ENCODE data around the gene MRGPRD. TPM values are rescaled to one million over a fixed set of nuclear protein-coding genes. Genes with fewer than 3 reads are reported as not detected.

The MRGPRD gene
- total and polyA plus RNA-seq, 2 of the 8 experiments (the other 6 are each of a cell fraction or from before 2014, with no cell fraction given) = not detected

- no peak for FAIRE-seq
- H3K4me3 ChIP-seq (ENCODE audit: extremely low read depth in 1 of 4, insufficient read depth in 2 of 4, low read depth in 3 of 4, low read length in 4 of 4) = no peak overlapping the region
- H2BK20ac ChIP-seq (ENCODE audit: low read length) = no peak overlapping the region
- H2BK12ac ChIP-seq (ENCODE audit: low read depth, low read length) = no peak overlapping the region
- no peak overlapping the region for H2AFZ ChIP-seq (ENCODE audit: low read length)
- H2AK5ac ChIP-seq (ENCODE audit: low read depth, low read length) = no peak overlapping the region
- H3K56ac ChIP-seq (replicated peaks; ENCODE audit: insufficient read length, low read depth, low read length) = no peak overlapping the region
- H4K20me1 ChIP-seq (replicated peaks in 1 of 2; ENCODE audit: control insufficient read depth in 1 of 2, insufficient read depth in 2 of 2, low read length in 2 of 2) = peaks cover 0 to 2% of the 10 kb centered on the region in 2 experiments
- no peak for TF ChIP-seq YY1 (IDR thresholded peaks at IDR 0.05; ENCODE audit: low read depth, low read length)
- TF ChIP-seq NRF1 (IDR thresholded peaks at IDR 0.05; ENCODE audit: low read depth, low read length) = no peak
- TF ChIP-seq EGR1 (IDR thresholded peaks at IDR 0.05; ENCODE audit: borderline replicate concordance, low read depth, low read length) = no peak
- no peak for TF ChIP-seq TEAD4 (IDR thresholded peaks at IDR 0.05; ENCODE audit: low read depth, low read length)
- TF ChIP-seq FOSL1 (IDR thresholded peaks at IDR 0.05; ENCODE audit: insufficient read depth, low read depth, low read length) = no peak
- no peak for TF ChIP-seq SP2 (IDR thresholded peaks at IDR 0.05; ENCODE audit: low read length)
- TF ChIP-seq TCF12 (IDR thresholded peaks at IDR 0.05; ENCODE audit: low read depth, low read length) = no peak
- no peak for TF ChIP-seq CEBPB (IDR thresholded peaks at IDR 0.05; ENCODE audit: low read depth, low read length)
- no peak for TF ChIP-seq GTF2F1 (IDR thresholded peaks at IDR 0.05; ENCODE audit: borderline replicate concordance, low read depth, low read length)
- TF ChIP-seq RNF2 (IDR thresholded peaks at IDR 0.05; ENCODE audit: borderline replicate concordance, low read depth, low read length, missing control alignments, poor library complexity, severe bottlenecking) = no peak
- no peak for TF ChIP-seq TAF7 (optimal IDR thresholded peaks at IDR 0.05; ENCODE audit: borderline replicate concordance, low read depth, low read length)
- no peak for TF ChIP-seq RBBP5 (IDR thresholded peaks at IDR 0.05; ENCODE audit: borderline replicate concordance, low read depth, low read length)
- no peak for TF ChIP-seq EP300 (IDR thresholded peaks at IDR 0.05; ENCODE audit: borderline replicate concordance in 1 of 2, low read depth in 2 of 2, low read length in 2 of 2)
- no peak for TF ChIP-seq CBX8 (IDR thresholded peaks at IDR 0.05; ENCODE audit: borderline replicate concordance, low read depth, low read length)
- TF ChIP-seq SP4 (IDR thresholded peaks at IDR 0.05; ENCODE audit: low read length) = no peak
- TF ChIP-seq POU5F1 (IDR thresholded peaks at IDR 0.05; ENCODE audit: low read depth, low read length) = no peak
- no peak for TF ChIP-seq SP1 (IDR thresholded peaks at IDR 0.05; ENCODE audit: low read depth, low read length)
- no peak overlapping the region for H3K27ac ChIP-seq (ENCODE audit: low read depth, low read length)
- no peak for DNase-seq (ENCODE audit: low read depth in 1 of 2, low spot score in 2 of 2)
- H3K36me3 ChIP-seq (ENCODE audit: control insufficient read depth in 2 of 4, insufficient read depth in 4 of 4, low read length in 3 of 4) = no peaks in the 10 kb centered on the region
- no peaks in the 10 kb centered on the region for H3K79me2 ChIP-seq (ENCODE audit: control insufficient read depth in 1 of 2, insufficient read depth in 2 of 2, low read length in 2 of 2)
- no peak overlapping the region for H3K4ac ChIP-seq (replicated peaks; ENCODE audit: insufficient read length, low read depth, low read length)
- no peak overlapping the region for H2BK15ac ChIP-seq (ENCODE audit: low read length)
- H3K9ac ChIP-seq (replicated peaks in 1 of 4; ENCODE audit: extremely low read depth in 1 of 4, low read depth in 3 of 4, low read length in 3 of 4) = no peak overlapping the region
- H3K9me3 ChIP-seq (ENCODE audit: insufficient read depth in 2 of 2, low read depth in 1 of 2, low read length in 1 of 2) = peaks cover 0 to 4% of the 10 kb centered on the region in 2 experiments; a peak in 1 of 4 replicates
- ChIA-PET CTCF (ENCODE audit: partially characterized antibody) (no interaction called here), POLR2A (ENCODE audit: partially characterized antibody) (no interaction called here)
- no peaks in the 10 kb centered on the region for H3K27me3 ChIP-seq (replicated peaks in 1 of 4; ENCODE audit: control insufficient read depth in 3 of 4, extremely low read depth in 1 of 4, insufficient read depth in 3 of 4, low read length in 3 of 4)
- H3K23me2 ChIP-seq (ENCODE audit: low read depth, low read length) = no peaks in the 10 kb centered on the region
- H3K4me1 ChIP-seq (replicated peaks in 1 of 4; ENCODE audit: control insufficient read depth in 3 of 4, insufficient read depth in 4 of 4, low read length in 3 of 4) = no peaks in the 10 kb centered on the region
- no peak overlapping the region for H3K14ac ChIP-seq (ENCODE audit: insufficient read length)
- no peak overlapping the region for H4K5ac ChIP-seq (ENCODE audit: insufficient read length, low read depth, low read length)
- H3K4me2 ChIP-seq (ENCODE audit: insufficient read depth in 1 of 2, low read depth in 2 of 2, low read length in 2 of 2) = no peak overlapping the region
- H3K18ac ChIP-seq (ENCODE audit: extremely low read depth, low read length) = no peak overlapping the region
- no peak overlapping the region for H2BK120ac ChIP-seq (replicated peaks; ENCODE audit: low read depth, low read length)
- H3K23ac ChIP-seq (ENCODE audit: insufficient read length) = no peak overlapping the region
- H2BK5ac ChIP-seq (ENCODE audit: low read depth, low read length) = no peak overlapping the region
- H3K79me1 ChIP-seq (ENCODE audit: low read depth, low read length) = no peaks in the 10 kb centered on the region
- H4K8ac ChIP-seq (ENCODE audit: extremely low read depth, insufficient read depth, low read length) = no peak overlapping the region
- no peak overlapping the region for H4K91ac ChIP-seq (replicated peaks; ENCODE audit: insufficient read length, low read length)
Measured at GRCh38 chr11:68988491-68988890, 7.7 kb upstream of the MRGPRD start.

Data from H1 (cell line).